ENCODE data around the gene TBCK. TPM values are rescaled to one million over a fixed set of nuclear protein-coding genes. Genes with fewer than 3 reads are reported as not detected.

TBCK gene
- total and polyA plus RNA-seq, 3 experiments from 2014 or later = 21.0 to 23.9 (median 21.7) TPM

DNA sequence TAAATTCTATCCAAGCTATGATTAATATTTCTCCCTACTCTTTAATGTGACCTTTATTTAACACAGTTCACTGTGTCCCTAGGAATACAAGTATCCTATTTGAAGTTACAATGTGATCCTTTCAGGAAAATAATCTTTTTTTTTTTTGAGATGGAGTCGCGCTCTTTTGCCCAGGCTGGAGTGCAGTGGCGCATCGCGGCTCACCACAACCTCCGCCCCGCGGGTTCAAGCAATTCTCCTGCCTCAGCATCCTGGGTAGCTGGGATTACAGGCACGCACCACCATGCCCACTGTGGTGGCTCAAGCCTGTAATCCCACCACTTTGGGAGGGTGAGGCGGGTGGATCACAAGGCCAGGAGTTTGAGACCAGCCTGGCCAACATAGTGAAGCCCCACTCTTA, 21.9 kb downstream of the TBCK start:
- no peaks in the 10 kb centered on the region for H3K9me3 Mint-ChIP-seq
- Histone ChIP-seq H3K4me3 (ENCODE audit: low read length) (no peak overlapping the region), H3K27ac (ENCODE audit: low read depth, low read length) (no peak overlapping the region), H3K27me3 (ENCODE audit: insufficient read depth, low read length, poor library complexity, severe bottlenecking) (no peaks in the 10 kb centered on the region), H3K36me3 (ENCODE audit: insufficient read depth, low read length) (peaks cover 11% of the 10 kb centered on the region), H3K4me1 (ENCODE audit: insufficient read depth, low read length) (no peaks in the 10 kb centered on the region), H3K9me3 (ENCODE audit: low read length) (no peaks in the 10 kb centered on the region)
- no peak for DNase-seq
- H3K27me3 Mint-ChIP-seq = no peaks in the 10 kb centered on the region
- ChIA-PET CTCF (interaction anchor here (0.7 kb wide), 1 partner anchor 10 kb away, joined by 3 read pairs; no protein-coding TSS in a partner anchor), POLR2A (no interaction called here)
- no peak overlapping the region for H3K27ac Mint-ChIP-seq
- no peak overlapping the region for H3K4me3 Mint-ChIP-seq
- peaks cover 3 to 18% (median 9%) of the 10 kb centered on the region in 3 donors for H3K4me1 Mint-ChIP-seq
- H3K36me3 Mint-ChIP-seq = peaks cover 0 to 74% (median 17%) of the 10 kb centered on the region in 3 donors

DNA sequence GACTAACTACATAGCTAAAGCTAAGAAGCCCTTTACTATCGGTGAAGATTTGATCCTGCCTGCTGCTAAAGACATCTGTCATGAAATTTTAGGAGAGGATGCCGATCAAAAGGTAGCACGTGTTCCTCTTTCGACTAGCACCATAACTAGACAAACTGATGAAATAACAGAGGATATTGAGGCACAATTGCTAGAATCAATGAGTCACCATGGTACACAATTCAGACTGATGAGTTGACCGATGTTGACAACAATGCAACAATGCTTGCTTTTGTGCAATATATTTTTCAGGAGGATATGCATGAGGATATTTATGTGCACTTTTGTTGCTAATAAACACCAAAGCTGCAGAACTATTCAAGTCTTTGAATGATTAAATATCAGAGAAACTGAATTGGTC, 24.3 kb downstream of the TBCK start:
- H3K27me3 Mint-ChIP-seq = no peaks in the 10 kb centered on the region
- H3K4me1 ChIP-seq (ENCODE audit: insufficient read depth, low read length) = no peaks in the 10 kb centered on the region
- H3K27ac ChIP-seq (ENCODE audit: low read depth, low read length) = no peak overlapping the region
- POLR2A ChIA-PET = no interaction called here
- no peak overlapping the region for H3K4me3 ChIP-seq (ENCODE audit: low read length)
- no peaks in the 10 kb centered on the region for H3K9me3 ChIP-seq (ENCODE audit: low read length)
- H3K4me3 Mint-ChIP-seq = no peak overlapping the region
- no peak for DNase-seq
- H3K36me3 Mint-ChIP-seq = peaks cover 0 to 75% (median 15%) of the 10 kb centered on the region in 3 donors
- peaks cover 0 to 5% (median 0%) of the 10 kb centered on the region in 3 donors for H3K4me1 Mint-ChIP-seq
- no peaks in the 10 kb centered on the region for H3K27me3 ChIP-seq (ENCODE audit: insufficient read depth, low read length, poor library complexity, severe bottlenecking)
- peaks cover 11% of the 10 kb centered on the region for H3K36me3 ChIP-seq (ENCODE audit: insufficient read depth, low read length)
- CTCF ChIA-PET = no interaction called here
- no peaks in the 10 kb centered on the region for H3K9me3 Mint-ChIP-seq
- H3K27ac Mint-ChIP-seq = no peak overlapping the region

DNA sequence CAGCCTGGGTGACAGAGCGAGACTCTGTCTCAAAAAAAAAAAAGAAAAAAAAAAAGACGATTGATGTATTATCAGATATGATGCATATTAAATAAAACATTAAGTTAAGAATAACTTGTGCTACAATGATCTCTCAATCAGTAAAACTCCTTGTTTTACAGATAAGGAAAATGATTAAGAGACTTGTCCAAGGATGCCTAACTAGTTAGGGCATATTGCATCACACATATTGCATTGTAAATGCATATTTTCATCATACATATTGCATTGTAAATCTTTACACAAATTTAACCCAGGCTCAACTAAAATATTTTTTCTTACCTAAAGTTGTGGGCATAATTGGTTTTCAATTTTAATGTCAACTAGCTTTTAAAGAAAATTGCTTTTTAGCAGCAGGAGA, 26.3 kb downstream of the TBCK start:
- Histone ChIP-seq H3K27me3 (ENCODE audit: insufficient read depth, low read length, poor library complexity, severe bottlenecking) (no peaks in the 10 kb centered on the region), H3K4me3 (ENCODE audit: low read length) (no peak overlapping the region), H3K27ac (ENCODE audit: low read depth, low read length) (no peak overlapping the region), H3K4me1 (ENCODE audit: insufficient read depth, low read length) (no peaks in the 10 kb centered on the region), H3K9me3 (ENCODE audit: low read length) (no peaks in the 10 kb centered on the region), H3K36me3 (ENCODE audit: insufficient read depth, low read length) (peaks cover 8% of the 10 kb centered on the region)
- Mint-ChIP-seq H3K36me3 (peaks cover 0 to 63% (median 6%) of the 10 kb centered on the region in 3 donors), H3K9me3 (no peaks in the 10 kb centered on the region), H3K4me1 (no peaks in the 10 kb centered on the region), H3K27ac (no peak overlapping the region), H3K4me3 (no peak overlapping the region), H3K27me3 (no peaks in the 10 kb centered on the region)
- ChIA-PET CTCF (no interaction called here), POLR2A (no interaction called here)
- no peak for DNase-seq

DNA sequence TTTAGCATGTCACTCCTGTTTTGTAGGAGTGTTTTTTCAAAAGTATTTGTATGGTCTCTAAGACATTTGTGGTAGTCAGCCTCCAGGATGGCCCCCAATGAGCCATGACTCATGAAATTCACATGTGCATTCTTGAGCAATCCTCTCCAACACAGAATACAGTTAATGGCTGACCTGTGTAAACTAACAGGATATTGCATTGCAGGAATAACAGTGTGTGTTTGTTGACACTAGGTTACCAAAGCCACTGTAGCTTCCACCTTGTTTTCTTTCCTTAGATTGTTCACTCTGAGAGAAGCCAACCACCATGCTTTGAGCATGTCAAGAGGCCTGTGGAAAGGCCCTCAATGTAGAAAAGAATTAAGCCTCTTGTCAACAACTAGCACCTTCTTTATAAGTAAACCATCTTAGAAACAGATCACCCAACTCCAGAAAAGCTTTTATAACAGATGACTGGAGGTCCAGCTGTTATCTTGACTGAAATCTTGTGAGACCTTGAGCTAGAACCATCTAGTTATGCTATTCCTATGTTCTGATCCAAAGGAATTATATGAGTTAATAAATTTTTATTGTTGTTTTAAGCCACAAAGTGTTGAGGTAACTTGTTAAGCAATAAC, 28.5 kb downstream of the TBCK start:
- H3K4me1 Mint-ChIP-seq = peaks cover 0 to 2% (median 0%) of the 10 kb centered on the region in 3 donors

GRCh38 chr4:106286611-106287010, 29.4 kb downstream of the TBCK start:
- Mint-ChIP-seq H3K9me3 (peaks cover 0 to 1% (median 0%) of the 10 kb centered on the region in 5 donors), H3K36me3 (peaks cover 8 to 44% (median 12%) of the 10 kb centered on the region in 3 donors), H3K27ac (no peak overlapping the region), H3K4me1 (peaks cover 0 to 2% (median 0%) of the 10 kb centered on the region in 3 donors), H3K27me3 (no peaks in the 10 kb centered on the region), H3K4me3 (no peak overlapping the region)
- H3K9me3 ChIP-seq (ENCODE audit: low read length) = no peaks in the 10 kb centered on the region
- no peaks in the 10 kb centered on the region for H3K27me3 ChIP-seq (ENCODE audit: insufficient read depth, low read length, poor library complexity, severe bottlenecking)
- ChIA-PET POLR2A (no interaction called here), CTCF (no interaction called here)
- no peak overlapping the region for H3K27ac ChIP-seq (ENCODE audit: low read depth, low read length)
- no peak for DNase-seq
- H3K4me1 ChIP-seq (ENCODE audit: insufficient read depth, low read length) = no peaks in the 10 kb centered on the region
- H3K4me3 ChIP-seq (ENCODE audit: low read length) = no peak overlapping the region
- peaks cover 5% of the 10 kb centered on the region for H3K36me3 ChIP-seq (ENCODE audit: insufficient read depth, low read length)

More for the DNA sequence above, 28.5 kb downstream of the TBCK start:
- ChIA-PET CTCF (no interaction called here), POLR2A (no interaction called here)
- no peaks in the 10 kb centered on the region for H3K27me3 ChIP-seq (ENCODE audit: insufficient read depth, low read length, poor library complexity, severe bottlenecking)
- Mint-ChIP-seq H3K36me3 (peaks cover 7 to 50% (median 7%) of the 10 kb centered on the region in 3 donors), H3K4me3 (no peak overlapping the region), H3K27me3 (no peaks in the 10 kb centered on the region), H3K27ac (no peak overlapping the region), H3K9me3 (peaks cover 0 to 1% (median 0%) of the 10 kb centered on the region in 5 donors)
- no peak overlapping the region for H3K27ac ChIP-seq (ENCODE audit: low read depth, low read length)
- no peak overlapping the region for H3K4me3 ChIP-seq (ENCODE audit: low read length)
- no peak for DNase-seq
- H3K9me3 ChIP-seq (ENCODE audit: low read length) = no peaks in the 10 kb centered on the region
- peaks cover 6% of the 10 kb centered on the region for H3K36me3 ChIP-seq (ENCODE audit: insufficient read depth, low read length)
- H3K4me1 ChIP-seq (ENCODE audit: insufficient read depth, low read length) = no peaks in the 10 kb centered on the region

DNA sequence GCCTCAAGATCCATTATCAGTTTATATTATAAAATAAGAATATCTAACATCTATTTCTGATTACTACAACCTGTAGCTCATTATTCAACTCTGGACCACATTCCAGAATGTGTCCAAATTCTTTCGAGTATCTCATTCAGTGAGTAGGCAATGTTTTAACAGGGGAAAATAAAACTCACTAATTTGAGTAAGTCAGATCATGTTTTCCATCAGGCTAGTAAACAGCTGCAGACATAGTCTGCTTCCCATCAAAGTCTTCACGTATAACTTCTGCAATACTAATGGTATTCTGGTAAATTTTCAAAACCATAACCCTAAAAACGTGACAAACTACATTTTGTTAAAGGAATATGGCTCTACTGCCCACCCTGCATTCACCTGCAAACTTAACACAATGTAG, 31.8 kb downstream of the TBCK start:
- peaks cover 0 to 1% (median 0%) of the 10 kb centered on the region in 5 donors for H3K9me3 Mint-ChIP-seq
- H3K4me3 ChIP-seq (ENCODE audit: low read length) = no peak overlapping the region
- H3K36me3 Mint-ChIP-seq = peaks cover 10 to 30% (median 15%) of the 10 kb centered on the region in 3 donors
- POLR2A ChIA-PET = no interaction called here
- no peak overlapping the region for H3K27ac Mint-ChIP-seq
- DNase-seq = no peak
- peaks cover 0 to 3% (median 2%) of the 10 kb centered on the region in 3 donors for H3K4me1 Mint-ChIP-seq
- no peaks in the 10 kb centered on the region for H3K27me3 Mint-ChIP-seq
- CTCF ChIA-PET = interaction anchor here (0.7 kb wide), 1 partner anchor 10 kb away, joined by 3 read pairs; no protein-coding TSS in a partner anchor
- H3K4me3 Mint-ChIP-seq = no peak overlapping the region
- no peaks in the 10 kb centered on the region for H3K9me3 ChIP-seq (ENCODE audit: low read length)
- H3K27ac ChIP-seq (ENCODE audit: low read depth, low read length) = no peak overlapping the region
- H3K27me3 ChIP-seq (ENCODE audit: insufficient read depth, low read length, poor library complexity, severe bottlenecking) = no peaks in the 10 kb centered on the region
- H3K36me3 ChIP-seq (ENCODE audit: insufficient read depth, low read length) = no peaks in the 10 kb centered on the region
- H3K4me1 ChIP-seq (ENCODE audit: insufficient read depth, low read length) = no peaks in the 10 kb centered on the region

DNA sequence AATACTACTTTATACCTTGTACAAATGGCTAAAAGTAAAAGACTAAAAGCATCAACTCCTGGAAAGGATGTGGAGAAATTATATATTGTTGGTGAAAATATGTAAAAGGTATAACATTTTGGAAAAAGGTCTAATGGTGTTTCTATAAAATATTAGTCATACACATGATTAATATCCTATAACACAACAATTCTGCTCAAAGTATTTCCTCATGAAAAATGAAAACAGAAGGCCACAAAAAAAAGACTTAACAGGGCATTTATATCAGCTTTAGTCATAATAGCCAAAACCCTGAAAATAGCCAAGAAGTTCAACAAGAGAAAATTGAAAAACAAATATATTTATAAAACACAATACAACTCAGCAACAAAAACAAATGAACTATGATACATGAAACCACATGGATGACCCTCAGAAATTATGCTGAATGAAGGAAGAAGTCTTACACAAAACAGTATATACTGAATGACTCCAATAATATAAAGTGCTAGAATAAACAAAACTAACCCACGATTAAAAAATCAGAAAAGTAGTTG, 38.8 kb downstream of the TBCK start:
- Histone ChIP-seq H3K4me3 (ENCODE audit: low read length) (no peak overlapping the region), H3K4me1 (ENCODE audit: insufficient read depth, low read length) (no peaks in the 10 kb centered on the region), H3K9me3 (ENCODE audit: low read length) (no peaks in the 10 kb centered on the region), H3K27ac (ENCODE audit: low read depth, low read length) (no peak overlapping the region), H3K36me3 (ENCODE audit: insufficient read depth, low read length) (no peaks in the 10 kb centered on the region), H3K27me3 (ENCODE audit: insufficient read depth, low read length, poor library complexity, severe bottlenecking) (no peaks in the 10 kb centered on the region)
- no peaks in the 10 kb centered on the region for H3K27me3 Mint-ChIP-seq
- H3K27ac Mint-ChIP-seq = no peak overlapping the region
- DNase-seq = no peak
- ChIA-PET CTCF (no interaction called here), POLR2A (no interaction called here)
- peaks cover 2 to 23% (median 6%) of the 10 kb centered on the region in 3 donors for H3K4me1 Mint-ChIP-seq
- H3K36me3 Mint-ChIP-seq = peaks cover 8 to 9% (median 8%) of the 10 kb centered on the region in 3 donors
- H3K4me3 Mint-ChIP-seq = no peak overlapping the region
- H3K9me3 Mint-ChIP-seq = no peaks in the 10 kb centered on the region

DNA sequence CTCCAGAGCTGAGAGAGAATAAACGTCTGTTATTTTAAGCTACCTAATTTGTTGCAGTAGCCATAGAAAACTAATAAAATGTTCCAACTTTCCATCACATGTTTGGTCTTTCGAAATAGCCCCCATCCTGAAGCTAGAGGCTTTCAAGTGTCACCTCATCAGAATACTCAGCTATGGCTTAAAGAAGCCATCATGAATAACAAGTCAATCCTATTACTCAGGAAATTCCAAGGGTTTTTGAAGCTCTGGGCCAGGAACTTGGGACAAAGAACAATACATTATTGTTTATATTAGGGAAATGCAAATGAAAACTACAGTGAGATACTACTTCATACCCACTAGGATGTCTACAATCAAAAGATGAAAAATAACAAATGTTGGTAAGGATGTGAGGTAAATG, 42.2 kb downstream of the TBCK start:
- Mint-ChIP-seq H3K4me1 (peaks cover 2 to 26% (median 6%) of the 10 kb centered on the region in 3 donors), H3K27me3 (no peaks in the 10 kb centered on the region), H3K9me3 (no peaks in the 10 kb centered on the region), H3K36me3 (peaks cover 0 to 8% (median 4%) of the 10 kb centered on the region in 3 donors), H3K4me3 (no peak overlapping the region), H3K27ac (no peak overlapping the region)
- H3K27me3 ChIP-seq (ENCODE audit: insufficient read depth, low read length, poor library complexity, severe bottlenecking) = no peaks in the 10 kb centered on the region
- H3K27ac ChIP-seq (ENCODE audit: low read depth, low read length) = no peak overlapping the region
- H3K9me3 ChIP-seq (ENCODE audit: low read length) = no peaks in the 10 kb centered on the region
- POLR2A ChIA-PET = no interaction called here
- no peaks in the 10 kb centered on the region for H3K36me3 ChIP-seq (ENCODE audit: insufficient read depth, low read length)
- H3K4me1 ChIP-seq (ENCODE audit: insufficient read depth, low read length) = no peaks in the 10 kb centered on the region
- DNase-seq = no peak
- H3K4me3 ChIP-seq (ENCODE audit: low read length) = no peak overlapping the region
- CTCF ChIA-PET = no interaction called here
